Neural progenitor cell (in vitro differentiated cells): ENCODE data around the gene ZNF521. TPM values are rescaled to one million over a fixed set of nuclear protein-coding genes. Genes with fewer than 3 reads are reported as not detected.
A peak's percentile ranks its signal among the peaks of the same experiment; 100 is the strongest.

Experiments
- DNase-seq: peaks from one replicate; pipeline ENCODE4 v3.0.0-alpha.2; 2016; ENCODE audit warnings: low spot score
- H2AFZ ChIP-seq: fragments of 200-600 bp; sonication (generic); replicated peaks from 2 replicates; pipeline ENCODE4 v1.6.1; 2016; ENCODE audit warnings: antibody characterized with exemption
- H3F3A ChIP-seq: fragments of 200-600 bp; sonication (generic); 2 replicates; pipeline ENCODE4 v1.6.1; 2016; ENCODE audit warnings: antibody characterized with exemption, low read depth
- H3K27ac ChIP-seq: fragments of 200-600 bp; sonication (generic); 2 replicates; pipeline ENCODE4 v1.5.1; 2016; ENCODE audit warnings: mild to moderate bottlenecking
- H3K27me3 ChIP-seq: fragments of 200-600 bp; sonication (generic); 2 replicates; pipeline ENCODE4 v1.6.1; 2016; ENCODE audit warnings: mild to moderate bottlenecking, moderate library complexity
- H3K36me3 ChIP-seq: fragments of 200-600 bp; sonication (generic); 2 replicates; pipeline ENCODE4 v1.5.1; 2016
- H3K4me1 ChIP-seq: fragments of 200-600 bp; sonication (generic); 2 replicates; pipeline ENCODE4 v1.6.1; 2016; ENCODE audit warnings: mixed run types
- H3K4me2 ChIP-seq: fragments of 200-600 bp; sonication (generic); 2 replicates; pipeline ENCODE4 v1.6.1; 2016
- H3K4me3 ChIP-seq: fragments of 200-600 bp; sonication (generic); 2 replicates; pipeline ENCODE4 v1.5.1; 2016
- H3K79me2 ChIP-seq: fragments of 200-600 bp; sonication (generic); 2 replicates; pipeline ENCODE4 v1.6.1; 2016; ENCODE audit warnings: low read depth
- H3K9ac ChIP-seq: fragments of 200-600 bp; sonication (generic); 2 replicates; pipeline ENCODE4 v1.6.1; 2016
- H3K9me3 ChIP-seq: fragments of 200-600 bp; sonication (generic); 2 replicates; pipeline ENCODE4 v1.5.1; 2016; ENCODE audit warnings: low read depth
- H4K20me1 ChIP-seq: fragments of 200-600 bp; sonication (generic); 2 replicates; pipeline ENCODE4 v1.6.1; 2016; ENCODE audit warnings: low read depth
- H3K27ac Mint-ChIP-seq: 3 replicates; pipeline ENCODE4 v1.8.0; 2021; ENCODE audit warnings: mixed read lengths
- H3K27me3 Mint-ChIP-seq: 2 replicates; pipeline ENCODE4 v1.8.0; 2022; ENCODE audit warnings: low read depth, mild to moderate bottlenecking, inconsistent platforms, moderate library complexity, mixed read lengths; ENCODE audit not compliant: insufficient read depth
- H3K36me3 Mint-ChIP-seq: 3 replicates; pipeline ENCODE4 v1.8.0; 2021; ENCODE audit warnings: mixed read lengths
- H3K4me1 Mint-ChIP-seq: 3 replicates; pipeline ENCODE4 v1.8.0; 2021; ENCODE audit warnings: mixed read lengths
- H3K4me3 Mint-ChIP-seq: 3 replicates; pipeline ENCODE4 v1.8.0; 2021; ENCODE audit warnings: mild to moderate bottlenecking, moderate library complexity, mixed read lengths
- H3K9me3 Mint-ChIP-seq: 3 replicates; pipeline ENCODE4 v1.8.0; 2020; ENCODE audit warnings: mixed read lengths
- EZH2 ChIP-seq: fragments of 200-600 bp; sonication (generic); IDR thresholded peaks from 2 replicates; pipeline ENCODE4 v1.6.1; 2017; ENCODE audit warnings: antibody characterized with exemption, mild to moderate bottlenecking, moderate library complexity
- EZH2phosphoT487 ChIP-seq: fragments of 200-600 bp; sonication (generic); IDR thresholded peaks from 2 replicates; pipeline ENCODE4 v1.6.1; 2017; ENCODE audit warnings: antibody characterized with exemption
- total RNA-seq: library from RNA; depleted of rRNA; stranded (reverse); fragments of >200 nt; gene quantifications from 2 replicates; pipeline ENCODE4 v1.2.3, GENCODE V29; 2015; ENCODE audit warnings: low replicate concordance
- TF ChIP-seq, protein P1 (sequence below): fragments of 200-600 bp; sonication (generic); IDR thresholded peaks from 2 replicates; pipeline ENCODE4 v1.5.1; 2017; ENCODE audit warnings: antibody characterized with exemption, mild to moderate bottlenecking

The ZNF521 gene
- total RNA-seq, 1 donor from 2014 or later = 136 TPM

DNA sequence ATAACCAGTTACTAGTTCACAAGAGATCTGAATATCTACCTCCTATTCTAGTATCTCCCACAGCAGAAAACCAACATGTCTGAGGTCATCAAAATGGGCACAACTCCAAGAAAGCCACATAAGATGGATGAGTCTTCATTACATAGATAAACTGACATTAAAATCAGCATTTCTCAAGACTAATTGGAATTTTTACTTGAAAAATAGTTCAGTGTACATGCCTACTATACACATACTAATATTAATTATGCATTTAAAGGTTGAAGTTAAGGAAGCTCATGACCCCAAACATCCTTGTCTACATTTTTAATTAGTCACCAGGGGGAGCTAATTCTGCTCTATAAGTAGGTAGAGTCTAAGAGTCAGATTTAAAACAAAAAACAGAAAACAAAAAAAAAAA is 41.9 kb downstream of the ZNF521 start:
- peaks cover 48% of the 10 kb centered on the region for H3K4me1 Mint-ChIP-seq
- TF ChIP-seq, protein P1, sequence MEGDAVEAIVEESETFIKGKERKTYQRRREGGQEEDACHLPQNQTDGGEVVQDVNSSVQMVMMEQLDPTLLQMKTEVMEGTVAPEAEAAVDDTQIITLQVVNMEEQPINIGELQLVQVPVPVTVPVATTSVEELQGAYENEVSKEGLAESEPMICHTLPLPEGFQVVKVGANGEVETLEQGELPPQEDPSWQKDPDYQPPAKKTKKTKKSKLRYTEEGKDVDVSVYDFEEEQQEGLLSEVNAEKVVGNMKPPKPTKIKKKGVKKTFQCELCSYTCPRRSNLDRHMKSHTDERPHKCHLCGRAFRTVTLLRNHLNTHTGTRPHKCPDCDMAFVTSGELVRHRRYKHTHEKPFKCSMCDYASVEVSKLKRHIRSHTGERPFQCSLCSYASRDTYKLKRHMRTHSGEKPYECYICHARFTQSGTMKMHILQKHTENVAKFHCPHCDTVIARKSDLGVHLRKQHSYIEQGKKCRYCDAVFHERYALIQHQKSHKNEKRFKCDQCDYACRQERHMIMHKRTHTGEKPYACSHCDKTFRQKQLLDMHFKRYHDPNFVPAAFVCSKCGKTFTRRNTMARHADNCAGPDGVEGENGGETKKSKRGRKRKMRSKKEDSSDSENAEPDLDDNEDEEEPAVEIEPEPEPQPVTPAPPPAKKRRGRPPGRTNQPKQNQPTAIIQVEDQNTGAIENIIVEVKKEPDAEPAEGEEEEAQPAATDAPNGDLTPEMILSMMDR = peak; percentile 51
- no peak for TF ChIP-seq EZH2
- no peak overlapping the region for H3K27ac Mint-ChIP-seq
- no peaks in the 10 kb centered on the region for H3K9me3 ChIP-seq
- H3K4me3 ChIP-seq = no peak overlapping the region
- H4K20me1 ChIP-seq = peaks cover 97% of the 10 kb centered on the region
- no peaks in the 10 kb centered on the region for H3K27me3 ChIP-seq
- no peak overlapping the region for H3K27ac ChIP-seq
- no peak overlapping the region for H3K9ac ChIP-seq
- H3K4me2 ChIP-seq = no peak overlapping the region
- peaks cover 17% of the 10 kb centered on the region for H3F3A ChIP-seq
- H3K4me1 ChIP-seq = peaks cover 36% of the 10 kb centered on the region
- DNase-seq = peak; percentile 24
- H3K9me3 Mint-ChIP-seq = no peaks in the 10 kb centered on the region
- peaks cover 3% of the 10 kb centered on the region for H3K36me3 ChIP-seq
- peaks cover 4% of the 10 kb centered on the region for H3K27me3 Mint-ChIP-seq
- no peak overlapping the region for H2AFZ ChIP-seq
- H3K79me2 ChIP-seq = peaks cover 96% of the 10 kb centered on the region
- no peak overlapping the region for H3K4me3 Mint-ChIP-seq
- H3K36me3 Mint-ChIP-seq = peaks cover 53% of the 10 kb centered on the region

DNA sequence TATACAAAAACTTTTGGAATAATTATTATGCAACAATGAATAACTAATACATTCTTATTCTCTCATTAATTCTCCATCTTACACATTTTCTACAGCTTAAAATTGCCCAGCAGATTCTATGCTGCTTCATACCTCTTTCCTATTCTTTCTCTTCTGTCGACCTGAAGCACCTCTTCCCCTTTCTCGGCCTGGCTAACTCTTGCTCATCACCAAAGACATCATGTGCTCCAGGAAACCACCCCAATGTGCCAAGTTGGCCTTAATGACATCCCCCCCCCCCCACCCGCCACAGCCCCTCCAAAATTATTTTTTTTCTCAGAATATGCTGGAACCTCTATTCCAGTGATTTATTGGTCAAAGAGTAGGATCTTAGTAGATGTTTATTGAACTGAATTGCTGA is 43.6 kb downstream of the ZNF521 start:
- no peaks in the 10 kb centered on the region for H3K27me3 ChIP-seq
- H3K4me1 Mint-ChIP-seq = peaks cover 34% of the 10 kb centered on the region
- no peak overlapping the region for H3K27ac Mint-ChIP-seq
- no peak for DNase-seq
- H3K9me3 Mint-ChIP-seq = no peaks in the 10 kb centered on the region
- H3K4me3 ChIP-seq = no peak overlapping the region
- TF ChIP-seq, protein P1 = no peak
- no peak for TF ChIP-seq EZH2phosphoT487
- no peak for TF ChIP-seq EZH2
- H3K36me3 Mint-ChIP-seq = peaks cover 57% of the 10 kb centered on the region
- H3K79me2 ChIP-seq = peaks cover 96% of the 10 kb centered on the region
- H3K27ac ChIP-seq = no peak overlapping the region
- peaks cover 97% of the 10 kb centered on the region for H4K20me1 ChIP-seq
- H3F3A ChIP-seq = peaks cover 17% of the 10 kb centered on the region
- H3K27me3 Mint-ChIP-seq = peaks cover 7% of the 10 kb centered on the region
- H3K4me3 Mint-ChIP-seq = no peak overlapping the region
- peaks cover 10% of the 10 kb centered on the region for H3K36me3 ChIP-seq
- no peak overlapping the region for H2AFZ ChIP-seq
- H3K4me1 ChIP-seq = peaks cover 19% of the 10 kb centered on the region
- no peak overlapping the region for H3K9ac ChIP-seq
- no peak overlapping the region for H3K4me2 ChIP-seq
- H3K9me3 ChIP-seq = no peaks in the 10 kb centered on the region

DNA sequence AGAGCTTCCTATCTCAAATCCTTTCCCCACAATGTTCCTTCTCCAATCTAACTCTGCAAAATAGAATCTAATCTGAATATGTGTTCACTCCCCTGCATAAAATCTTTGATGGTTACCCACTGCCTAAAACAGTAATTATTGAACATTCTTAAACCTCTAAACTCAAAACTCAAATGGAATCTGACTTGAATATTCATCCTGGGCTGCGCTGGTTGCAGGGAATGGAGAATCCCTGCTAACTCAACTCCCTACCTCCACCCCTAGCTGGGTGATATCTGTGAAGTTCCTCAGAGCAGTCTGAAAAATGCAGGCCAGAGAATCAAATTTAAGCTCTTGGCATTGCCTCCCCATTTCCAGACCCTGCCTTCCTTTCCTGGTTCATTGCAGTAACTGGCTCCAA is 44.8 kb downstream of the ZNF521 start:
- no peak for DNase-seq
- H3K4me3 Mint-ChIP-seq = no peak overlapping the region
- H3K27ac ChIP-seq = no peak overlapping the region
- peaks cover 98% of the 10 kb centered on the region for H3K79me2 ChIP-seq
- H3K4me1 Mint-ChIP-seq = peaks cover 28% of the 10 kb centered on the region
- H3K9me3 ChIP-seq = no peaks in the 10 kb centered on the region
- H3K36me3 Mint-ChIP-seq = peaks cover 56% of the 10 kb centered on the region
- peaks cover 8% of the 10 kb centered on the region for H3K27me3 Mint-ChIP-seq
- peaks cover 99% of the 10 kb centered on the region for H4K20me1 ChIP-seq
- H3K36me3 ChIP-seq = peaks cover 10% of the 10 kb centered on the region
- no peak for TF ChIP-seq EZH2phosphoT487
- TF ChIP-seq, protein P1 = no peak
- no peak for TF ChIP-seq EZH2
- no peaks in the 10 kb centered on the region for H3K27me3 ChIP-seq
- H3K4me2 ChIP-seq = no peak overlapping the region
- no peak overlapping the region for H2AFZ ChIP-seq
- H3K27ac Mint-ChIP-seq = no peak overlapping the region
- H3F3A ChIP-seq = peaks cover 13% of the 10 kb centered on the region
- no peak overlapping the region for H3K4me3 ChIP-seq
- no peak overlapping the region for H3K9ac ChIP-seq
- H3K9me3 Mint-ChIP-seq = no peaks in the 10 kb centered on the region
- peaks cover 13% of the 10 kb centered on the region for H3K4me1 ChIP-seq

DNA sequence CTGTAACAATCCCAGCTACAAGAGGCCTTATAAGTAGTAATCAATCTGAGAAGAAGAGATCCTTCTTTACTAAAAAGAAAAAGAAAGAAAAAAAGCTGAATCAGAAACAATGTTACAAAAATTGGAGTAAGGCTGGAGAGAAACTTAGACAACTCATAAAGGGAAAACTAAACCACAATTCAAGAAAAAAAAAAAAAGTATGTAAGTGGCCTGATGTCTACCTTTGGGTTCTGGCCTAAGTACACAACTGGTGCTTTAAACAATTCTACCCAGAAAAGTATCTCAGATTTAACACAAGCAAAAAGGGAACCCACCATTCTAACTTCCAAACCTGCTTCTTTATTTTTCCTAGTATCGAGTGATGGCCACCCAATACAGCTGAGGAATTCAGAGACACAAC is 45.3 kb downstream of the ZNF521 start:
- Mint-ChIP-seq H3K4me1 (peaks cover 28% of the 10 kb centered on the region), H3K9me3 (no peaks in the 10 kb centered on the region)
- no peak overlapping the region for H3K4me2 ChIP-seq

More for the DNA sequence above, 45.3 kb downstream of the ZNF521 start:
- H3K4me3 Mint-ChIP-seq = no peak overlapping the region
- DNase-seq = no peak
- H3K36me3 Mint-ChIP-seq = peaks cover 59% of the 10 kb centered on the region
- H3K4me3 ChIP-seq = no peak overlapping the region
- no peaks in the 10 kb centered on the region for H3K9me3 ChIP-seq
- peaks cover 10% of the 10 kb centered on the region for H3K36me3 ChIP-seq
- peaks cover 11% of the 10 kb centered on the region for H3K4me1 ChIP-seq
- H3K27ac ChIP-seq = no peak overlapping the region
- no peak overlapping the region for H2AFZ ChIP-seq
- H3K79me2 ChIP-seq = peaks cover 98% of the 10 kb centered on the region
- no peak for TF ChIP-seq EZH2
- TF ChIP-seq, protein P1 = no peak
- no peak for TF ChIP-seq EZH2phosphoT487
- H3K9ac ChIP-seq = no peak overlapping the region
- H3K27me3 ChIP-seq = no peaks in the 10 kb centered on the region
- peaks cover 99% of the 10 kb centered on the region for H4K20me1 ChIP-seq
- H3K27ac Mint-ChIP-seq = no peak overlapping the region
- peaks cover 8% of the 10 kb centered on the region for H3F3A ChIP-seq
- H3K27me3 Mint-ChIP-seq = peaks cover 8% of the 10 kb centered on the region
